GM21619 (cell line): ENCODE measurements around the gene PRRT1B.
"Not testable (repeated sequence)": the region's sequence is repeated elsewhere in the genome, so short reads cannot be mapped to it uniquely, and the experiment has no call there.

Experiments
- ATAC-seq: cut with Tn5 transposase; IDR thresholded peaks from one replicate; pipeline ENCODE4 v1.9.1; 2021; ENCODE audit not compliant: unreplicated experiment

Gene PRRT1B

GRCh38 chr9:131549186-131549585, 3.9 kb downstream of the PRRT1B start:
- ATAC-seq = not testable (repeated sequence)

- not testable (repeated sequence) for ATAC-seq
Measured at GRCh38 chr9:131550465-131550864, 5.1 kb downstream of the PRRT1B start.

- ATAC-seq = no peak
Measured at GRCh38 chr9:131552030-131552429, 6.7 kb downstream of the PRRT1B start.

GRCh38 chr9:131554087-131554842, 8.9 kb downstream of the PRRT1B start:
- no peak for ATAC-seq

- no peak for ATAC-seq
Measured at GRCh38 chr9:131554843-131555351, 9.6 kb downstream of the PRRT1B start.

GRCh38 chr9:131555841-131556673, 10.7 kb downstream of the PRRT1B start:
- ATAC-seq = no peak

DNA sequence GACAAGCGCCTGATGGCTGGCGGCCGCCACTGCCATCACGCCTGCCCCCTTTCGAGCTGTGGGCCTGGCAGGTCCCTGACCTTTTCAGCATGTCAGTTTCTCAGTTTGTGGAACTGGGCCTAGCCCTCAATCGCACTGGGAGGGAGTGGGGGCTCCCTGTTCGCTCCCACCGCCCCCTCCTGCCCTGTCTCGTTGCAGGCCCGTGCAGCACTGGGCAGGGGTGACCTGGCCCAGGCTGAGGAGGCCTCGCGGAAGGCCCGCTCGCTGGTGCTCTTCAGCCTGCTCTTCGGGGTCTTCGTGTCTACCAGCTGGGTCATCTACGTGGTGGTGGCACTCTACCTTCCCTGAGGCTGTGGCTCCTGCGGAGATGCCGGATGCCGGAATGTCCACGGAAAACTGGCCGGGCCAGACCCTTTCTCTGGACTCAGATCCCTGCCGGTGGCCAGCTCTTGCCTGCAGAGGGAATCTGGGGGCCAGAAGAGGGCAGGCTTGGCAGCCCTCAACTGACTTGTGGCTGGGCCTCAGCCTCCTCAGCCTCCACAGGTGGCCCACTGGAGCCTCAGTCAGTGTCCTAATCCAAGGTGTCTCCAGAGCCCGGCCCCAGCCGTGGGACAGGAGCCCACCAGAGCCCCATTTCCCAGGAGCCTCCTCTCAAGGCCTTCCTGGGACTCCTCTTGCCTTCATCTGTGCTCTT, 12.7 kb downstream of the PRRT1B start:
- ATAC-seq = no peak

DNA sequence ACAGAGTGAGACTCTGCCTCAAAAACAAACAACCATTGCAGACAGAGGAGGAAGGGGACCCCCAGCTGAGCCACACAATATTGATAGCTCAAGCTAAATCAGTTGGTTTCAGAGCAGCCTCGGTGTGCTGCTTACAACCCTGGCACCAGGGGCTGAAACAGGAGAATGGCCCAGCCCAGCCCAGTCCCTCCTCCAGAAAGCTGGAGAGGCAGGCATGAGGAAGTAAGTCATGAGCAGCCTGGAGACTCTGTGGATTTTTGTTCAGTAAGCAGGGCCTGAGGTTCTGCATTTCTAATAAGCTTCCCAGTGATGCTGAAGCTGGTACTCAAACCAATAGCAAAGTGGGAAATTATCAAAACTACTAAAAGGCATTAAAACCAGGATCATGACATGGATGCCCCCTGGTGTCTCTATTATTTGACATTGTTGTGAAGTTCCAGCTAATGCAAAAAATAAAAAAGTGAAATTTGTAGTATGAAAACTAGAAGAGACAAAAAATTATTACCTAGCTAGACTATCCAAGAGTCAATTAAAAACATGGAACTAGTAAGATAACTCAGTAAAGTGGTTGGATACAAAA, 14.2 kb downstream of the PRRT1B start:
- ATAC-seq = no peak

DNA sequence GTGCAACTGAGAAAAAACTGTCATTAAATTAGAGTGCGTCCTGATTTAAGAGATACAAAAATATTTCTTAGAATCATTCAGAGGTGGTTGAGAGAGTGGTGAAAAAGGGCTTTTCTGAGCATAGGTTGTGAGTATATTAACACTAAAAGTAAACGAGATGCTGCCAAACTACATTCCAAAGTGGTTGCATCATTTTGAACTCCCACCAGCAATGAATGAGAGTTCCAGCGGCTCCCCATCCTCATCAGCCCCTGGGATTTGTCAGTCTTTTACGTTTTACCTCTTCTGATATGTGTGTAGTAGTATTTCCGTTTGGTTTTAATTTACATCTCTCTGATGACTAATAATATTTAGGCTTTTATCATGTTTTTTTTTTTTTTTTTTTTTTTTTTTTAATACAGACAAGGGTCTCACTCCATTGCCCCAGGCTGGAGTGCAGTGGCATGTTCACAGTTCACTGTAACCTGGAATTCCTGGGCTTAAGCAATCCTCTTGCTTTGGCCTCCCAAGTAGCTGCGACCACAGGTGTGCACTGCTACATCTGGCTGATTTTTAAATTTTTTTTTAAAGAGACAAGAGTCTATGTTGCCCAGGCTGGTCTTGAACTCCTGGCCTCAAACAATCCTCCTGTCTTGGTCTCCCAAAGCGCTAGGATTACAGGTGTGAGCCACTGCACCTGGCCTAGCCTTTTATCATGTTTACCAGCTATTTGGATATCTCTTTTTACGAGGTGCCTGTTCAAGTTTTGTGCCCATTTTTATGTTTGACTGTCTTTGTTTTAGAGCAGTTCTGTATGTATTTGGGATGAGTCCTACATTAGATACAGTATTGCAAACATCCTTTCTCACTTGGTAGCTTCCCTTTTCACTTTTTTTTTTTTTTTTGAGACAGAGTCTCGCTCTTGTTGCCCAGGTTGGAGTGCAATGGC, 17.0 kb downstream of the PRRT1B start:
- no peak for ATAC-seq

DNA sequence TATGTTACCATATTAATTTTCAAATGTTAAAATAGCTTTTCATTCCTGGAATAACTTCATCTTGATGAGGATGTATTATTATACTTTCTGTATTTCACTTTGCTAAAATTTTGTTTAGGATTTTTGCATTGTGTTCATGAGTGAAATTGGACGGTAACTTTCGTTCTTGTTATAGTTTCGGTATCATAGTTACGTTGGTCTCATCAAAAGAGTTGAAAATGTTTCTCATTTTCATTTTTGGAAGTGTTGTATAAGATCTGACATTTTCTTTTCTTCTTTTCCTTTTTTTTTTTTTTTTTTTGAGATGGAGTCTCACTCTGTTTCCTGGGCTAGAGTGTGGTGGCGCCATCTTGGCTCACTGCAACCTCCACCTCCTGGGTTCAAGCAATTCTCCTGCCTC, 20.0 kb downstream of the PRRT1B start:
- no peak for ATAC-seq

DNA sequence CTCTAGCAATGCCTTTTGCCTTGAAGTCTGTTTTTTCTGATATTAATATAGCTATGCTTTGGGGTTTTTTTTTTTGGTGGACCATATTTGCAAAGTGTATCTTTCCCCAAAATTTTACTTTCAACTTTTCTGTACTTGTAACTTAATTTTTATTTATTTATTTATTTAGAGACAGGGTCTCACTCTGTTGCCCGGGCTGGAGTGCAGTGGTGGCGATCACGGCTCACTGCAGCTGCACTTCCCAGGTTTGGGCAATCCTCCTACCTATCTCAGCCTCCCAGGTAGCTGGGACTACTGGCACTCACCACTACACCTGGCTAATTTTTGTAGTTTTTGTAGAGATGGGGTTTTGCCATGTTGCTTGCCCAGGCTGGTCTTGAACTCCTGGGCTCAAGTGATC, 20.8 kb downstream of the PRRT1B start:
- no peak for ATAC-seq

DNA sequence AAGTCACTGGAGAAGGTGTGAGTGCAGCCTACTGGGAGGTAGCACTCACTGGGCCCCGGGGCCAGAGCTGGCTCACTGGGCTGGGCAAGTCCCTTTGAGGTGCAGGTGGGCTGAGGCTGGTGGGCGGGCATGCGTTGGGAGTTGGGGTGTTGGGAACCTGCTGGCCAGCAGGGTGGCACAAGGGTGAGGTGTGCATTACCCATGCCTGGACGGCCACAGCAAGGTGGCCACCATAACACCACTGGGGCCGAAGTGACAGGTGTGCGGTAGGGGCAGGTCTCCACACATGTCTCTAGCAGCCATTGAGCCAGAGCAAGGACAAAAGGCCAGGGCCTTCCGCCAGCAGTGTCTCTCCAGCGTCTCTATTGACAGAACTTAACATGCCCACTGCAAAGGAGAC, 22.6 kb downstream of the PRRT1B start:
- ATAC-seq = no peak

- ATAC-seq = no peak
Measured at GRCh38 chr9:131574730-131575640, 29.7 kb downstream of the PRRT1B start.

- no peak for ATAC-seq
Measured at GRCh38 chr9:131575946-131576853, 30.9 kb downstream of the PRRT1B start.

- no peak for ATAC-seq
Measured at GRCh38 chr9:131577005-131578000, 32.0 kb downstream of the PRRT1B start.

- ATAC-seq = no peak
Measured at GRCh38 chr9:131578021-131578420, 32.7 kb downstream of the PRRT1B start.
